Measurements from ENCODE around the gene CDH22.

The CDH22 gene

GRCh38 chr20:46212252-46212651, 96.0 kb downstream of the CDH22 start:
- DNase-seq = no peak

GRCh38 chr20:46211331-46211722, 97.0 kb downstream of the CDH22 start:
- DNase-seq = peak; percentile 69

- DNase-seq = peak; percentile 93
These were observed 97.5 kb downstream of the CDH22 start for GRCh38 chr20:46210672-46211330.

DNA sequence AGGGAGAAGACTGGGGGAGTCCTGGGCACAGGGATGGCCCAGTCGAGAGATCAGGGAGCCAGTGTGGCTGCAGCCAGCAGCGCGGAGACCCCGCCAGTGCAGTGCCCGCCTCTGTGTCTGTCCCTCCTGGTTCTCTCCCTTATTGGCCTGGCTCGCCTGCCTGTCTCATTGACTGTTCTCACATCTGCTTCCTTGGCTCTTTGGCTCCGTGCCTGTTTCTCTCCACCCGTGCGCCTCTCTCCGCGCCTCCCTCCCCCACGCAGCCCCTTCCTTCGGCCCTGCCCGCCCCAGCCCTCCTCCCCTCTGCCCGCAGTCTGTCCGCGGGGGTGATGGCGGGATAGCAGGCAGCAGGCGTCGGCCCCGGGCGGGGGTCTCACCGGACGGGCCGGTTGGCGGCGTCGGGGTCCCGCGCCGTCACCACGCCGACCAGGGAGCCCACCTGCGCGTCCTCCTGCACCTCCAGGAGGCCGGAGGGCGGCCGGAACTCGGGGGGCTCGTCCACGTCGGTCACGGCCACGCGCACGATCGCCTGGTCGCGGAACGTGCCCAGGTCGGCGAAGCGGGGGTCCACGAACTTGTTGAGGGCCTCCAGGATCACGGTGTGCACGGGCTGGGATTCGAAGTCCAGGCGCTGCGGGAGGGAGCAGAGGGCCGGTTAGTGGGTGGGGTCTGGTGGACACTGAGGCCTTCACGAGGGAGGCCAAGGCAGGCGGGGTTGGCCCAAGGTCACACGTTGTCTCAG, 98.2 kb downstream of the CDH22 start:
- DNase-seq = peak; percentile 78

DNA sequence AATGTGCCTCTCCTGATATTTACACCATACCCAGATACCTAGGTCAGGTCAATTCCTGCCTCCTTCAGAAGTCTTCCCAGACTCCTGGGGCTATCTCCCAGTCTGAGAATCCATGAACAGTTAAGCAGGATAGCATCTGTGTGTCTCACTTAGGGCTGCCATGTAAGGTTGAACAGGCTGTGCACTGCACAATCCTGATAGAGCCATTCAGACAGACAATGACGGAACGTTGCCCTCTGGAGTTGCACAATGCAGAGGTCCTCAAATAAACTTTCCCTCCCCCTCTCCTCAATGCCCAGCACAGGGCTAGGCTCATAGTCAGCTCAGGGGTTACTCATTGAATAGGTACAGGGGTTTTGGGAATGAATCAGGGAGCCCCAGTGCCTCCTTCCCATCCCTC, 100.5 kb downstream of the CDH22 start:
- DNase-seq = no peak

DNA sequence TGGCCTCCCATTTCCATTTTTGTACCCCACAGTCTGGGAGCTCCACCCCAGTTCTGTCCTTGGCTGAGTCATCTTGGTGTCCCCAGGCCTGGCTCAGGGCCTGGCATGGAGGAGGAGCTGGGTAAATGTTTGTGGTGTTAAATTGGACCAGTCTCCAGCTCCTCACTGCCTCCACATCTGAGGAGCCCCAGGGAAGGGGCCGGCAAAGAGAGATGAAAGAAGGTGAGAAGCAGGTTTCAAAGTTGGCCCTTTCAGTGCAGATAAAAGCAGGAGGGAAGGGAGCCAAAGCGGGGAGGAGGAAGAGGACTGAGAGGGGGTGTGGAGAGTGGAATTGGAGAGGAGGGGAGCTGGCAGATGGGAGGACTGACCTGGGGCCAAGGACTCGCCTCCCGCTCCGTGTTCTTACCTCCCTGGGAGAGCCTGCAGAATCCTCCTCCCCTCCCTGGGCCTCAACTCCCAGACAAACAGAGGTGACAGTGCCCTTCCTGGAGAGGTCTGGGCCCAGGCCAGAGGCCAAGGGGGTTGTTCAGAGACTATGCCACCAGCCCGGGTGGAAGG, 101.2 kb downstream of the CDH22 start:
- DNase-seq = no peak

DNA sequence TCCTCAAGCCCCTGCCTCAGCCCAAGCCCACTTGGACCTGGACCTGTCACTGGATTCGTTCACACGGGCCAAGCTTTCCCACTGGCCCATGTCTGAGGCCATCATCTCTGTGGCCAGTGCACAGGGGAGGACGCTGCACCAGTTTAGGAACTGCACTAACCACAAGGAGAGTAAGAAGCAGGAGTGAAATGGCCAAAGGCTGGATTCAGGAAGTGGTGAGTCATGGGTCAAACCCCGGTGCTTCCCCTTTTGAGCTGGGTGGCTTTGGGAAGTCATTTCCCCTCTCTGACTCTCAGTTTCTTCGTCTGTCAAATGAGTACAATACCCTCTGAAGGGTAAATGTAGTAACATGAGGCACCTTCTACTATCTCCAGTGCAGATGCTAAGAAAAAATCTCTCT, 102.3 kb downstream of the CDH22 start:
- DNase-seq = no peak

DNA sequence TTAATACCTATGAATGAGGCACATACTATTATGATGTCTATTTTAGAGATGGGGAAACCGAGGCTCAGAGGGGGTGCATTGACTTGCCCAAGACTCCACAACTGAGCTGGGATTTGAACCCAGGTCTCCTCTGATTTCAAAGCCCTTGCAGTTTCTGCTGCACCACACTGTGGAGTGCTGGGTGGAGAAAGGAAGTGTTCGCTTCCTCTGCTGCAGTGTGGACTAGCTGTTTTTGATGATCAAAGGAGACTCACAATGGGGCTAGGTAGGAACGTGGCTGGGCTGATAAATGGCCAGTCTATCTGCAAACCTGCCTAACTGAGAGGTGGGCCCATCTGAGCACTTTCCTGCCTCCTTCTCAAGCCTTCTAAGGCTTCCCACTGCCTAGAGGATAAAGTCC, 102.9 kb downstream of the CDH22 start:
- DNase-seq = no peak

DNA sequence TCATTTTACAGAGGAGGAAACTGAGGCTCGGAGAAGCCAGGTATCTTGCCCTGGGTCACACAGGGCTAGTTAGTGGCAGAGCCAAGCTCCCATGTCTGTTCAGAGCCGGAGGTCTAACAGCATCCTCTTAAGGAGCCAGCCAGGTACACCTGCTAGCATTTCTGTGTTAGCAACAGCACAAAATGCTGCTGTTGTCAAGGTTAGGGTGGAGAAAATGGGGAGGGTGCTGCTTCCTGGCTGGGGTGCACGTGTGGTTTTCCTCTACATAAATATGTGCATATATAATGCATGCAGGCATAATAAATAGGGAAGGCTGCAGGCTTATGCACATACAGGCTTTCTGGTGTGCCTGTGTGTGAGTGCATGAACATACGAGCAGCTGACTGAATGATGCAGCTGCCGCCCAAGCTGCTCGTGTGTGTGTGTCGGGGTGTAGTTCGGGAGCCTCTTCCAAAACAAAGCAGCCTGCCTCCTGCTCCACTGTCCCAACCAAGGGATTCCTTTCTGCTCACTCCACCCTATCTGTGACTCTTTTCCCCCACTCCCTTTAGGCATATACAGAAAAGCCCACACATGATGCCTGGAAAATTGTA, 103.6 kb downstream of the CDH22 start:
- DNase-seq = no peak

- DNase-seq = no peak
These were observed 104.8 kb downstream of the CDH22 start for GRCh38 chr20:46203510-46203837.

DNA sequence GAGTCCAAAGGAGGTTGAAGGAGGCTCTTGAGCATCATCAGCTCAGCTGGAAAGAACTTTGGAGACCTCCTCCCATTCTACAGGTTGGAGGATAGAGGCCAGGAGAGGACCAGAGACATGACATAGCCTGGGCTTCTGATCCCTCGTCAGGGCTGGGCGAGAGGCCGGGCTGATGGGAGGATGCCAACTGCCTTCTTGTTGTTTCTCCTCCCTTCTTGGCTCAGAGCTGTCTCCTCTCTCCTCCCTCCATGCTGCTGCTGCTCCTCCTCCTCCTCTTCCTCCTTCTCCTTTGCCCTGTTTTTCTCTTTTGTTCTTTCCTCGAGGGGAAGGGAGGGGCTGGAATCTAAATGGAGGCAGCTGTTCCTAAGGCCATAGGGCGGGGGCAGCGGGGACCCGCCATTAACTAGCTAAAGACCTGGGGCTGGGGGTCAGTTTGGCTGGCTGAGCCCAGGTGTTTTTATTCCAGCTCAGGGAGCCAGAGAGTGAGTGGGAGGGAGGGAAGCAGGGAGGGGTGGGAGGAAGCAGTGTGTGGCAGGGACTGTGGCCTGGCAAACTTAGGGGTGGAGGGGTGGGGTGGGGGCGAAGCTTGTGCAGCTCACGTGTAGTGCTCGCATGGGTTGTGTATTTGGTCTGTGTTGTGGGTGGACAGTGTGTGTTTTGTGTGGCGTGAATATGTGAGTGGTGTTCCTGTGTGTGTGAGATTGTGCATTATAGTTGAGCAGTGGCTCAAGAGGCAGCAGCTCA, 105.4 kb downstream of the CDH22 start:
- DNase-seq = peak; percentile 33

DNA sequence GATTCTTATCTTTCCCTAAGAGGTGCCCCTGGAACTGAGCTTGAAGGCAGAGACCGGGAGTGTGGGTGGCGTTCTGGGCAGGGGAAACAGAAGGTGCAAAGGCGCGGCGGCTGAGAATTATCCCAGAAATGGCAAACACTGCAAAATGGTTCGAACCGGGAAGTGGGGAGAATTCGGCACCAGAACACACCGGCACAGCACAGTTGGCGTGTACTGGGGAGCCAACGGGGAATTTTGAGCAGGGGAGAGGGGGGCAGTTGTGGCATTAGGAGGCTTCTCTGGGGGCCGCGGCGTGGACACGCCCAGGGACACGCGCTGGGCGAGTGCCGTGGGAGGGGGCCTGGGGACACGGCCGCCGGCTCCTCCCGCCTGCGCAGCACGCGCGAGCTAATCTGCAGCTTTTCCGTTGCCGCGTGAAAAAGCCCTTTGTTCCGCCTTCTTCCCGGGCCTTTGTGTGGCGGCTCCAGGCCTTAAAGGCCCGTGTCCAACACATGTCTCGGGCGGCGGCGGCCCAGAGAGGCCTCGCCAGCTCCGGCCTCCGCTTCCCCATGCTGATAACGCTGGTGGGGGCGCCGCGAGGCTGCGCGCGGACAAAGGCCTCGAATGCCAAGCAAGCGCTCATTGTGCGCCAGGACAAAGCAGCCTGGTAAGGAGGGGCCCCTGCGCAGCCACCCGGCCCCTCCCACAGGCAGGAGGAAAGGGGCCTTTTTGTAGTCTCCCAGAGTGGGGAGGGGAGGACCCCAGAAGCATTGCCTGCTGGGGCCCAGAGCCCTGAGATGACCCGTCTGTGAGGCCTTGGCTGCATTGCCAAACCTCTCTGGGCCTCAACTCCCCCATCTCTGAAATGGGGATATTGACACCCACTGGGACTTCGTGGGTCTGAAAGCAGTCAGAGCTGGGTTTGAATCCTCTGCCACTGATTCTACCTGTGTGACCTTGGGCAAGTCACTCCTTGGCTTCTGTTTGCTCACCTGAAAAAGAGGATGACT, 107.4 kb downstream of the CDH22 start:
- no peak for DNase-seq

DNA sequence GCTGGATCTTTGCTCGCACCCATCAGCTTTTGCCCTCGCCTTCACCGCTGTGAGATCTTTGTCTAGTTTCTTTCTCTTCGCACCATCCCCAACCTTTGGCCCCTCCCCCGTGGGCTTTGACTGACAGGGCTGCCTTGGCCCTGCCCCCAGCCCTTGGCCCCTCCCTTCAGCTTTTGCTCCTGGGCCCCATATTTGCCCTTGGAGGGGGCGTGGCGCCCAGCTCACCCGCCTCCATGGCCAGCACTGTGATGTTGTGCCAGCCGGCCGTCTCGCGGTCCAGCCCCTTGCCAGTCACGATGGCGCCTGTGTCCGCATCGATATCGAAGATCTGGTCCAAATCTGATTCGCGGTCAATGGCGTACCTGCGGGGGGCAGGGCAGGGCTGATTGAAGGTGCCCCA, 109.1 kb downstream of the CDH22 start:
- DNase-seq = peak; percentile 23

GRCh38 chr20:46196990-46197389, 111.3 kb downstream of the CDH22 start:
- DNase-seq = no peak

DNA sequence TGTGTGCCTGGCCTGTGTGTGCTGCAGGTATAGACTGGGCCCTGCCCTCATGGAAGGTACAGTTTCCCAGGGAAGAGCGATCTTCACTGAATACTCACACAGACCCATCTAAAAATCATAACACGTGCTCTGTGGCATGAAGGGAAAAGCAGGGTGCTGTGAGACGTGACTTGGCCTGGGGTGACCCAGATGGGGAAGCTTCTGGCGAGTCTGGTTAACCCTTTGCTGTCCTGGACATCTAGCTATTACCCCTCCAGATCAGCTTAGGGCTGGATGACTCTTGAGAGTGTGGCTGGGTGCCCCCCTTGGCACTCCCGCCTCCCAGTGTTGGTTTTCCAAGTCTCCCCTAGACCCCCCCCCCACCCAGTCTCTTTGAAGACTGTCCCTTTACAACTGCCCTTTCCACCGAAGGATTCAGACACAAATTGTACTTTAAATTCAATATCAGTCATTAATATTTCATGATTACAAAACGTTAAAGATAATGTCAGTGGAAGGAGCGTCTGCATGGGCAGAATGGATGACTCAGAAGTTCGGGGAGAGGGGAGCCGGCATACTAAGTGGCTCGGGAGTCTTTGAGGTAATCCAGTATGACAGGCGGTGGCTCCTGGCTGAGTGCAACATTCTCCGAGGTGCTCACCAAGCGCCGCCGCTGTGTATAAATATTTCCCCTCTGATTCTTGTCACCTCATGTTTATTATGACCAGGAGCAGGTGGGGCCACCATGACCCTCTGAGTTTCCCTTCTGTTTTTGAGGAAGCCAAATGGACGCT, 112.8 kb downstream of the CDH22 start:
- DNase-seq = peak; percentile 50

DNA sequence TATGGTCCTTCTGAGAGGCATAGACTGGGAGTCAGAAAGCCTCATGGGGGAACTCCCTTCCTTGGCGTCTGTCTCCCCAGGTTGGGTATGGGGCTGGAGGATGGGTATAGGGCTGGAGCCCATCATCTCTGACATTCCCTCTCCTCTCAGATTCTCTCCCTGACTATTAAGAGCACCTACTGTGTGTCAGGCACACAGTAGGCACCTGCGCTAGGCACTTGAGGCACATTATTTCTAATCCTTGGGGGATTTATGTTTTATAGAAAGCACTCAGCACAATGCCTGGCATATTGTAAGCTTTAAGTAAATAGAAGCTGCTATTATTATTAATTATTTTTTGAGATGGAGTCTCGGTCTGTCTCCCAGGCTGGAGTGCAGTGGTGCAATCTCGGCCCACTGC, 113.9 kb downstream of the CDH22 start:
- DNase-seq = no peak

DNA sequence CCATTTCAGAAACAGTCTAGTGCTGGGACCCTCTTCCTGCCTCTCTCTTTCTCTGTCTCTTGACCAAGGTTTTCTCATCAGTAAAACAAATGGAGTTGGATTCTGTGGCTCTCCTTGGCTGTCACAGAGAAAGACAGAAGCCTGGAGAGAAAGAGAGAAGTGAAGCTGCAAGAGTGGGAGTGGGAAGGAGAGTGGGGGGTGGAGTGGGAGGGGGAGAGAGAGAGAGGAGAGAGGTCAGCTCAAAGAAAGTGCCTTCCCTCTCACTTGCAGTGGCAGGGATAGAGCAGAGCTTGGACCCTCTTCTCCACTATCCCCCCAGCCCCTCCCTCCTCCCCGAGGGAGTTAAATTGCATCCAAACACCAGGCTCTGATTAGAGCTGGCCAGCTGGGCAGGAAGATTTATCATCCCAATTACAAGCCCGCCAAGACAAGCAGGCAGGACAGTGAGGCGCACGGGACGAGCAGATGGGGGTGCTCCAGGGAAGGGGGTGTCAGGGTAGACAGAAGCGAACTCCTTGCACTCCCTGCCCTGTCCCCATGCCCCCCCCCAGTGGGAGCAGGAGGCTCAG, 115.8 kb downstream of the CDH22 start:
- peak; percentile 92 for DNase-seq

GRCh38 chr20:46191611-46192010, 116.7 kb downstream of the CDH22 start:
- DNase-seq = no peak

DNA sequence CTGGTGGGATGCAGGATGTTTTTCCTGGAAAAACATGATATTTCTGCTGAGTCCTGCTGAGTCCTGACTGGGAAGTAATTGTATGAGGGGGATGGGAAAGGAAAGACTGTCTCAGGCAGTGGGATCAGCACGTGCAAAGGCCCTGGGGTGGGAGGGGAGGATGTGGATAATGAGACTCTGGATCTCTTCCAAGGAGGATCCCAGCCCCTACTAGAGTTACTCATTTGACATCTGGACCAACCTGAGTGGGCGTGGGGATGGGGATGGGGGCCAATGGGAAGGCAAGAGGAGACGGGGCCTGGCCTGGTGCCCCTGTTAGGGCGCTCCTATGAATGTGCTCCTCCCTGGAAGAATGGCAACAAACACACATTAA, 117.1 kb downstream of the CDH22 start:
- DNase-seq = peak; percentile 53

- DNase-seq = no peak
These were observed 117.7 kb downstream of the CDH22 start for GRCh38 chr20:46190478-46191167.

Data from NCI-H82 (cell line).